Natural killer cell (primary cell): Measurements from ENCODE around the gene KHDRBS2. TPM values are rescaled to one million over a fixed set of nuclear protein-coding genes. Genes with fewer than 3 reads are reported as not detected.

Experiments used
- ATAC-seq, 3 donors: fragments of 150-1000 bp in 2 of 3; fragments of 200-7000 bp in 1 of 3; cut with Tn5 transposase; 1 replicate in 1 of 3; 2 replicates in 2 of 3; pipeline ENCODE4 v1.10.0; 2021; ENCODE audit warnings: mild to moderate bottlenecking in 2 of 3, moderate library complexity in 2 of 3
- DNase-seq, 2 donors: peaks; one replicate each; pipeline versions ENCODE4 v3.0.0 to v3.0.0-alpha.2; 2013 to 2021; ENCODE audit warnings: mixed read lengths in 1 of 2
- H3K27ac ChIP-seq: one replicate; pipeline ENCODE4 v1.5.1; 2013; ENCODE audit warnings: mild to moderate bottlenecking, low read length
- H3K27me3 ChIP-seq: one replicate; pipeline ENCODE4 v1.6.1; 2013; ENCODE audit warnings: low read length; ENCODE audit not compliant: control insufficient read depth, insufficient read depth
- H3K36me3 ChIP-seq: one replicate; pipeline ENCODE4 v1.6.1; 2013; ENCODE audit warnings: low read length; ENCODE audit not compliant: control insufficient read depth, insufficient read depth
- H3K4me1 ChIP-seq: one replicate; pipeline ENCODE4 v1.6.1; 2013; ENCODE audit warnings: low read length; ENCODE audit not compliant: control insufficient read depth, insufficient read depth
- H3K4me3 ChIP-seq: one replicate; pipeline ENCODE4 v1.5.1; 2013; ENCODE audit warnings: low read length
- H3K9me3 ChIP-seq: one replicate; pipeline ENCODE4 v1.6.1; 2013; ENCODE audit warnings: low read length; ENCODE audit not compliant: control insufficient read depth, insufficient read depth
- H3K27ac Mint-ChIP-seq, 2 donors: one replicate each; pipeline ENCODE4 v1.8.0; 2022; ENCODE audit warnings: mild to moderate bottlenecking in 2 of 2, mixed read lengths in 2 of 2, moderate library complexity in 1 of 2
- H3K27me3 Mint-ChIP-seq, 2 donors: one replicate each; pipeline ENCODE4 v1.8.0; 2022; ENCODE audit warnings: low read depth in 2 of 2, mixed read lengths in 2 of 2
- H3K36me3 Mint-ChIP-seq: one replicate; pipeline ENCODE4 v1.8.0; 2022; ENCODE audit warnings: mixed read lengths
- H3K4me1 Mint-ChIP-seq, 2 donors: one replicate each; pipeline ENCODE4 v1.8.0; 2022; ENCODE audit warnings: mixed read lengths in 2 of 2
- H3K4me3 Mint-ChIP-seq: one replicate; pipeline ENCODE4 v1.8.0; 2022; ENCODE audit warnings: mild to moderate bottlenecking, moderate library complexity, mixed read lengths
- H3K9me3 Mint-ChIP-seq, 2 donors: one replicate each; pipeline ENCODE4 v1.8.0; 2022; ENCODE audit warnings: mixed read lengths in 2 of 2
- WGBS: methylation state at CpG from one replicate; pipeline ENCODE4 v1.1.7; 2013; ENCODE audit warnings: missing lambda C conversion rate; ENCODE audit not compliant: insufficient coverage; 5-methylcytosine and 5-hydroxymethylcytosine counted together
- intact Hi-C: fragments of 100-400 bp; cut with micrococcal nuclease; formaldehyde crosslinking; loops from one replicate; pipeline ENCODE4 v1.14.2; 2022
- total RNA-seq, 4 donors: library from RNA; stranded (reverse); fragments of 120-200 nt in 1 of 4; gene quantifications; one replicate each; pipeline versions ENCODE4 v1.2.3 to v1.2.4, GENCODE V29; 2013 to 2022
- TF ChIP-seq, protein P1 (sequence below): fragments of 200-600 bp; IDR thresholded peaks from one replicate; pipeline ENCODE4 v1.8.0; 2022; ENCODE audit warnings: antibody characterized with exemption

Gene KHDRBS2
- total RNA-seq, 3 donors from 2014 or later (not counting 1 experiment from before 2014, with no cell fraction given) = 0.15 to 0.26 TPM; not detected in 1

DNA sequence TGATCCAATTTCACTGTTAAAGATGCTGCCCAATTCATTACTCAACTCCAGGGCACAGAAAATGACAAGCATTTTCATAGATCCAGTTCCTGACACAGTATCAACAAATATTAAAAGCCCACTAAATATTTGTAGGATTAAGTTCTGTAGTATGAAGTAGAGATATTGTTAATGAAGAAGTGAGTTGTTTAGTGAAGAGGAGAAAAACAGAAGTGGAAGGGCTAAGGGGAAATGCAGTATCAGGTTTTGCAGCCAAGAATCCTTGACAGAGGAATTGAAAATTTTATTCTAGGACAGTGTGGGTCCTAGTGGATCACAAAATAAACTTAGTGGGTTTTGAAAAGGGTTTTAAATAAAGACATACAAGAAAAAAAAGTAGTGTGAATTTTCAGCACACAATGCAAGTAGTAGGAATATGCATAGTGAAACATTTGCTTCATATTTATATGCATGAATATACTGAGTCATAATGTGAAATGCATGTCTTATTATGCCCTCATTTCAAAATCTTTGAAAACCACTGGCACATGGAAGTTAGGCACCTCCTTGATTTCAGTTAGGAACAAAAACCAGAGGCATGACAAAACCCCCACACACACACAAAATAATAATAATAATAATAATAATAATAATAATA lies 338.6 kb downstream of the KHDRBS2 start:
- no peak overlapping the region for H3K4me3 ChIP-seq
- H3K27me3 ChIP-seq = no peaks in the 10 kb centered on the region
- H3K27ac Mint-ChIP-seq = no peak overlapping the region
- H3K36me3 ChIP-seq = no peaks in the 10 kb centered on the region
- ATAC-seq (no peak), DNase-seq (no peak)
- no peaks in the 10 kb centered on the region for H3K4me1 ChIP-seq
- no peaks in the 10 kb centered on the region for H3K4me1 Mint-ChIP-seq
- peaks cover 14 to 33% of the 10 kb centered on the region in 2 donors for H3K9me3 Mint-ChIP-seq
- H3K36me3 Mint-ChIP-seq = peaks cover 18% of the 10 kb centered on the region
- no peaks in the 10 kb centered on the region for H3K27me3 Mint-ChIP-seq
- H3K4me3 Mint-ChIP-seq = no peak overlapping the region
- no peaks in the 10 kb centered on the region for H3K9me3 ChIP-seq
- H3K27ac ChIP-seq = no peak overlapping the region
- intact Hi-C loops = no loop called here
- TF ChIP-seq, protein P1, sequence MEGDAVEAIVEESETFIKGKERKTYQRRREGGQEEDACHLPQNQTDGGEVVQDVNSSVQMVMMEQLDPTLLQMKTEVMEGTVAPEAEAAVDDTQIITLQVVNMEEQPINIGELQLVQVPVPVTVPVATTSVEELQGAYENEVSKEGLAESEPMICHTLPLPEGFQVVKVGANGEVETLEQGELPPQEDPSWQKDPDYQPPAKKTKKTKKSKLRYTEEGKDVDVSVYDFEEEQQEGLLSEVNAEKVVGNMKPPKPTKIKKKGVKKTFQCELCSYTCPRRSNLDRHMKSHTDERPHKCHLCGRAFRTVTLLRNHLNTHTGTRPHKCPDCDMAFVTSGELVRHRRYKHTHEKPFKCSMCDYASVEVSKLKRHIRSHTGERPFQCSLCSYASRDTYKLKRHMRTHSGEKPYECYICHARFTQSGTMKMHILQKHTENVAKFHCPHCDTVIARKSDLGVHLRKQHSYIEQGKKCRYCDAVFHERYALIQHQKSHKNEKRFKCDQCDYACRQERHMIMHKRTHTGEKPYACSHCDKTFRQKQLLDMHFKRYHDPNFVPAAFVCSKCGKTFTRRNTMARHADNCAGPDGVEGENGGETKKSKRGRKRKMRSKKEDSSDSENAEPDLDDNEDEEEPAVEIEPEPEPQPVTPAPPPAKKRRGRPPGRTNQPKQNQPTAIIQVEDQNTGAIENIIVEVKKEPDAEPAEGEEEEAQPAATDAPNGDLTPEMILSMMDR = no peak

DNA sequence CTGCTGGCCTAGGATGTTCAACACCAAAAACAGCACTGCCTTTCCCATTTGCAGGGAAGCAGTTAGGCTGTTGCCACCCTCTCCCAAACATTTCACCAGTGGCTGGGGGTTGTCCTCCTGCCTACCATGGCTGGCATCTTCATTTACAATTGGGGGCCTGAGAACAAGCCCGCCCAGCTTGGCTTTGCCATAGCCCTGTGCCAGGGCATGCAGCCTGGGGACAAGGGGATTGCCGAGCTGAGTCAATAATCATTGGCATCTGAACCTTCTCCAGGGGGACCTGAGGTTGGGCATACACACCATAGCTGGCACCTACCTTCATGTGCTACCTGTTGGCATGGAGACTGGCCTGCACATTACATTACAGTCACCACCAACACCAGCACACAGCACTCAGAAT lies 345.1 kb downstream of the KHDRBS2 start:
- Histone ChIP-seq H3K36me3 (no peaks in the 10 kb centered on the region), H3K27me3 (no peaks in the 10 kb centered on the region), H3K27ac (no peak overlapping the region), H3K9me3 (peaks cover 3% of the 10 kb centered on the region), H3K4me3 (no peak overlapping the region), H3K4me1 (no peaks in the 10 kb centered on the region)
- no peaks in the 10 kb centered on the region for H3K27me3 Mint-ChIP-seq
- 88% methylated on average over 2 of the region's 2 CpGs for WGBS
- ATAC-seq (no peak), DNase-seq (no peak)
- H3K4me1 Mint-ChIP-seq = no peaks in the 10 kb centered on the region
- no peak overlapping the region for H3K4me3 Mint-ChIP-seq
- intact Hi-C loops = no loop called here
- TF ChIP-seq, protein P1 = no peak
- no peak overlapping the region for H3K27ac Mint-ChIP-seq
- H3K36me3 Mint-ChIP-seq = peaks cover 31% of the 10 kb centered on the region
- H3K9me3 Mint-ChIP-seq = peaks cover 33 to 35% of the 10 kb centered on the region in 2 donors

DNA sequence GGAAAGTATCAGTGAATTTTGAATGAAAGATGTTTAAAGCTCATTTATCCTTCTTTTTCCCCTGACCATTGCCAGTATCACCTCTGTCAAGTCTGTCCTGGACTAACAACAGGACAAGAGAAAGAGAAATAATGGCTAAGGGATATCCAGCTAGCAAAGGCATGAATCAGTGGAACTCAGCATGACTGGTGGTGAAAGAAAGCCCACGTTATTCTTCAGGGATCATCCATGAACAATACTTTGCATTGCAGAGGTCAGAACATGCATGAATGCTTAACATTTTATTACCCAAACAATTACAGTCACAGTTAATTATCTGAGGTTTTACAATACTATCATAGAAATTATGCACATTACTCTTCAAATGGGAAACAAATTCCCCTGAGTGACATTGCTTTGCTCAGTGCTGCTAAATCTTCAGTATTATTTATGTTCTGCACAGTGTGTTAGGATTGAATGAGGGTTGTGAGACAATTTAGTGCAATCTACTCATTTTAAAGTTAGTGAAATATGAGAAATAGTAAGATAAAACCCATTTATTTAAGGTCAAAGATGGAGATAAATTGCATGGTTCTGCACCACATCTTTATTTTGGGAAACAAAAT lies 350.7 kb downstream of the KHDRBS2 start:
- no peak overlapping the region for H3K4me3 ChIP-seq
- intact Hi-C loops = no loop called here
- TF ChIP-seq, protein P1 = no peak
- no peaks in the 10 kb centered on the region for H3K4me1 ChIP-seq
- H3K27me3 ChIP-seq = no peaks in the 10 kb centered on the region
- H3K9me3 ChIP-seq = no peaks in the 10 kb centered on the region
- ATAC-seq (no peak), DNase-seq (no peak)
- Mint-ChIP-seq H3K9me3 (peaks cover 24 to 27% of the 10 kb centered on the region in 2 donors), H3K27ac (no peak overlapping the region), H3K27me3 (no peaks in the 10 kb centered on the region), H3K4me1 (no peaks in the 10 kb centered on the region), H3K36me3 (peaks cover 11% of the 10 kb centered on the region), H3K4me3 (no peak overlapping the region)
- H3K27ac ChIP-seq = no peak overlapping the region
- no peaks in the 10 kb centered on the region for H3K36me3 ChIP-seq
- 73% methylated on average over 1 of the region's 1 CpG for WGBS

DNA sequence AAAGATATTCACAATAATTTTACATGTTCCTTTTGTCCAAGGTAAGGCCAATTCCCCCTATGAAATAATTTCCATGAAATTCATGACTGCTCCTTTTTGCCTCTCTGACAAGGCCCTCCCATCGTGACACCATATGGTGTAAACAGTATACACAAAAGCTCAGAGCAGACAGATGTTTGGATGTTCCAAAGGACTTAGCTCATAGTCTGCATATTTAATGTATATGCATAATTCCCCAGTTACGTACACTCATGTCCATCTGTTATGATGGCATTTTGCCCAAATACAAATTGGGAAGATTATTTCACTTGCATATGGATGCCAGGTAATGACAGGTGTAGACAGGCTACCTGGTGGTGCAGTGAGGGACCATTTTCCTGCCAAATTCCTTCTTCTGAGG lies 376.5 kb downstream of the KHDRBS2 start:
- intact Hi-C loops = no loop called here
- H3K27ac ChIP-seq = no peak overlapping the region
- Mint-ChIP-seq H3K27me3 (no peaks in the 10 kb centered on the region), H3K9me3 (peaks cover 18 to 38% of the 10 kb centered on the region in 2 donors), H3K27ac (no peak overlapping the region), H3K36me3 (peaks cover 21% of the 10 kb centered on the region), H3K4me3 (no peak overlapping the region), H3K4me1 (no peaks in the 10 kb centered on the region)
- H3K36me3 ChIP-seq = no peaks in the 10 kb centered on the region
- H3K9me3 ChIP-seq = peaks cover 5% of the 10 kb centered on the region
- DNase-seq (no peak), ATAC-seq (no peak)
- 83% methylated on average over 2 of the region's 2 CpGs for WGBS
- H3K27me3 ChIP-seq = no peaks in the 10 kb centered on the region
- H3K4me1 ChIP-seq = no peaks in the 10 kb centered on the region
- no peak overlapping the region for H3K4me3 ChIP-seq
- TF ChIP-seq, protein P1 = no peak
